ENCODE data around the gene MLF2. TPM values are rescaled to one million over a fixed set of nuclear protein-coding genes. Genes with fewer than 3 reads are reported as not detected.

The MLF2 gene
- total and polyA plus RNA-seq, 10 of the 15 experiments (the other 5 are each of a cell fraction or from before 2014, with no cell fraction given): 13.5 to 222 (median 130) TPM

DNA sequence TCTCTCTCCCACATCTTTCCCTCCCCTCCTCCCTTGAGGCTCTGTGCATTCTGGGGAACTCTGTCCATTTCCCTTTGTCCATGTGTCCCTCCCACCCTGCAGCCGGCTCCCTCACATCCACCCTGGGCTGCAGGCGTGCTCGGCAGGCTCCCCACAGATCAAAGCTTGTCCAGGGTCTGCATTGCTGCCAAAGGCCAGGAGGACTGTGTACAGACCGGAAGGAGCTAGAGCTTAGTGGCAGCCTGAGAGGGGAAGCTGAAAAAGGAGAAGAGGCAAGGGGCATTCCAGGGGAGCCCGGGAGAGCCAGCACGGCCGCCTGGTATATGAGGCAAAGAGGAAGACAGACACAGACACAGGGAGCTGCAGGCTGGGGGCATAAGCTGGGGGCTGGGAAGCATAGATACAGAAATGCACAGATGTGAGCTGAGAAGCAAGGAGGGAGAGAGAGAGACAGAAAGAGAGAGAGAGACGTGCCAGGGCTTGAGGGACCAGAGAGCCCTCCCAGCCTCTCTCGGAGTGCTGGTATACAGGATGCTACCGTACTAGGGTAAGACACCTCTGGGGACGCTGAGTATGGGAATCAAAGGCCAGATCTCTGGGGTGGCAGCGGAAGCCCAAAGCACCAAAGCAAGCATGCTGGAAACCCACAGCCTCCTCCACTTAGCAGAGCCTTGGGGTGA is 39.7 kb upstream of the MLF2 start:
- ChIA-PET RAD21 (ENCODE audit: unreplicated experiment) (interaction anchor here (0.6 to 1.8 kb wide), 10 partner anchors 9 to 155 kb away, joined by 3 to 9 read pairs (median 4); partner anchors contain the start of genes CDCA3, COPS7A, MLF2 and PTMS), POLR2A (interaction anchor here (0.5 to 2.5 kb wide), 14 partner anchors 9 to 258 kb away, joined by 3 to 12 read pairs (median 4); partner anchors contain the start of genes CDCA3, GAPDH, MLF2 and PTMS), SMC1A (ENCODE audit: uncharacterized antibody, unreplicated experiment) (interaction anchor here (0.7 to 2.0 kb wide), 10 partner anchors 9 to 96 kb away, joined by 3 to 10 read pairs (median 4); partner anchors contain the start of genes GPR162 and MLF2), CTCF (interaction anchor here (0.8 to 2.3 kb wide), 16 partner anchors 12 to 253 kb away, joined by 3 to 19 read pairs (median 4); partner anchors contain the start of genes MLF2 and SPSB2)
- WGBS (ENCODE audit: insufficient coverage, insufficient replicate concordance, low lambda C conversion rate, missing lambda C conversion rate): 19% methylated on average over 12 of the region's 12 CpGs
- no peaks in the 10 kb centered on the region; a peak in 1 of 4 replicates for H3K27me3 ChIP-seq (replicated peaks in 1 of 2; ENCODE audit: control insufficient read depth in 2 of 2, insufficient read depth in 2 of 2, low read length in 1 of 2)
- BruUV-seq (replicated peaks): no TSS peak
- no peak overlapping the region for H3K4me3 ChIP-seq
- intact Hi-C loops (cut with micrococcal nuclease; ENCODE audit: unreplicated experiment) (no loop called here), in situ Hi-C loops (cut with MboI) (no loop called here)
- H3K9ac ChIP-seq (ENCODE audit: control insufficient read depth, insufficient read depth, low read length): no peak overlapping the region
- H4K20me1 ChIP-seq (ENCODE audit: control insufficient read depth, insufficient read depth): no peaks in the 10 kb centered on the region
- peak; percentile 93 for ATAC-seq
- peak; percentile 65 for FAIRE-seq
- H2AFZ ChIP-seq (ENCODE audit: control insufficient read depth, low read depth, low read length): peak overlapping the region; percentile 65
- H3K4me1 ChIP-seq (ENCODE audit: control insufficient read depth, insufficient read depth, low read length): peaks cover 15% of the 10 kb centered on the region
- no peaks in the 10 kb centered on the region for H3K79me2 ChIP-seq (ENCODE audit: control insufficient read depth, insufficient read depth, low read length)
- no peak for DNase-seq (ENCODE audit: low read depth, low spot score)
- no peaks in the 10 kb centered on the region for H3K36me3 ChIP-seq (ENCODE audit: control insufficient read depth in 2 of 2, insufficient read depth in 2 of 2, low read length in 1 of 2)
- no peaks in the 10 kb centered on the region for H3K9me3 ChIP-seq (replicated peaks; ENCODE audit: control insufficient read depth, insufficient read depth, low read length)
- peak overlapping the region; percentile 19; the same call in 1 of the 2 replicates for H3K4me2 ChIP-seq (ENCODE audit: control insufficient read depth, insufficient read depth)
- H3K27ac ChIP-seq (ENCODE audit: control insufficient read depth, insufficient read depth): no peak overlapping the region
- TF ChIP-seq TCF7 (IDR thresholded peaks at IDR 0.05; ENCODE audit: borderline replicate concordance) (no peak), SMARCA5 (IDR thresholded peaks at IDR 0.05) (no peak), RBBP5 (conservative IDR thresholded peaks at IDR 0.05) (no peak), RELA (IDR thresholded peaks at IDR 0.05; ENCODE audit: borderline replicate concordance, partially characterized antibody) (peak; percentile 40), SMAD5 (IDR thresholded peaks at IDR 0.05; ENCODE audit: low read depth) (no peak), IKZF1 (conservative IDR thresholded peaks at IDR 0.05) (0 out of 2 replicates have a peak, but pooled peaks have one; percentile 17), CBX5 (IDR thresholded peaks at IDR 0.05; ENCODE audit: low read depth) (no peak), RB1 (IDR thresholded peaks at IDR 0.05; ENCODE audit: borderline replicate concordance) (no peak), HCFC1 (IDR thresholded peaks at IDR 0.05; ENCODE audit: low read length) (no peak), CHD2 (IDR thresholded peaks at IDR 0.05; ENCODE audit: borderline replicate concordance, low read depth, low read length) (no peak), SMAD1 (IDR thresholded peaks at IDR 0.05; ENCODE audit: low read depth, partially characterized antibody) (no peak), GATAD2B (conservative IDR thresholded peaks at IDR 0.05; ENCODE audit: low read depth) (no peak), NR2F1 (conservative IDR thresholded peaks at IDR 0.05) (no peak), IKZF2 (IDR thresholded peaks at IDR 0.05) (peak in 1 of 2 experiments; percentile 30; a peak in 2 of 4 replicates), BRCA1 (IDR thresholded peaks at IDR 0.05; ENCODE audit: low read depth, low read length) (no peak)
- TF ChIP-seq, protein P1, sequence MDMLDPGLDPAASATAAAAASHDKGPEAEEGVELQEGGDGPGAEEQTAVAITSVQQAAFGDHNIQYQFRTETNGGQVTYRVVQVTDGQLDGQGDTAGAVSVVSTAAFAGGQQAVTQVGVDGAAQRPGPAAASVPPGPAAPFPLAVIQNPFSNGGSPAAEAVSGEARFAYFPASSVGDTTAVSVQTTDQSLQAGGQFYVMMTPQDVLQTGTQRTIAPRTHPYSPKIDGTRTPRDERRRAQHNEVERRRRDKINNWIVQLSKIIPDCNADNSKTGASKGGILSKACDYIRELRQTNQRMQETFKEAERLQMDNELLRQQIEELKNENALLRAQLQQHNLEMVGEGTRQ (IDR thresholded peaks at IDR 0.05; ENCODE audit: borderline replicate concordance, low read depth, low read length): no peak
- TF ChIP-seq, protein P2, sequence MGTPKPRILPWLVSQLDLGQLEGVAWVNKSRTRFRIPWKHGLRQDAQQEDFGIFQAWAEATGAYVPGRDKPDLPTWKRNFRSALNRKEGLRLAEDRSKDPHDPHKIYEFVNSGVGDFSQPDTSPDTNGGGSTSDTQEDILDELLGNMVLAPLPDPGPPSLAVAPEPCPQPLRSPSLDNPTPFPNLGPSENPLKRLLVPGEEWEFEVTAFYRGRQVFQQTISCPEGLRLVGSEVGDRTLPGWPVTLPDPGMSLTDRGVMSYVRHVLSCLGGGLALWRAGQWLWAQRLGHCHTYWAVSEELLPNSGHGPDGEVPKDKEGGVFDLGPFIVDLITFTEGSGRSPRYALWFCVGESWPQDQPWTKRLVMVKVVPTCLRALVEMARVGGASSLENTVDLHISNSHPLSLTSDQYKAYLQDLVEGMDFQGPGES (IDR thresholded peaks at IDR 0.05): no peak
- TF ChIP-seq, protein P3, sequence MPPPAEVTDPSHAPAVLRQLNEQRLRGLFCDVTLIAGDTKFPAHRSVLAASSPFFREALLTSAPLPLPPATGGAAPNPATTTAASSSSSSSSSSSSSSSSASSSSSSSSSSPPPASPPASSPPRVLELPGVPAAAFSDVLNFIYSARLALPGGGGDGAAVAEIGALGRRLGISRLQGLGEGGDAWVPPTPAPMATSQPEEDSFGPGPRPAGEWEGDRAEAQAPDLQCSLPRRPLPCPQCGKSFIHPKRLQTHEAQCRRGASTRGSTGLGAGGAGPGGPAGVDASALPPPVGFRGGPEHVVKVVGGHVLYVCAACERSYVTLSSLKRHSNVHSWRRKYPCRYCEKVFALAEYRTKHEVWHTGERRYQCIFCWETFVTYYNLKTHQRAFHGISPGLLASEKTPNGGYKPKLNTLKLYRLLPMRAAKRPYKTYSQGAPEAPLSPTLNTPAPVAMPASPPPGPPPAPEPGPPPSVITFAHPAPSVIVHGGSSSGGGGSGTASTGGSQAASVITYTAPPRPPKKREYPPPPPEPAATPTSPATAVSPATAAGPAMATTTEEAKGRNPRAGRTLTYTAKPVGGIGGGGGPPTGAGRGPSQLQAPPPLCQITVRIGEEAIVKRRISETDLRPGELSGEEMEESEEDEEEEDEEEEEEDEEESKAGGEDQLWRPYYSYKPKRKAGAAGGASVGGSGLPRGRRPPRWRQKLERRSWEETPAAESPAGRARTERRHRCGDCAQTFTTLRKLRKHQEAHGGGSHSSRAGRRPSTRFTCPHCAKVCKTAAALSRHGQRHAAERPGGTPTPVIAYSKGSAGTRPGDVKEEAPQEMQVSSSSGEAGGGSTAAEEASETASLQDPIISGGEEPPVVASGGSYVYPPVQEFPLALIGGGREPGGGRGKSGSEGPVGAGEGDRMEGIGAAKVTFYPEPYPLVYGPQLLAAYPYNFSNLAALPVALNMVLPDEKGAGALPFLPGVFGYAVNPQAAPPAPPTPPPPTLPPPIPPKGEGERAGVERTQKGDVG (CRISPR knock-in tag; IDR thresholded peaks at IDR 0.05): no peak
- TF ChIP-seq, protein P4, sequence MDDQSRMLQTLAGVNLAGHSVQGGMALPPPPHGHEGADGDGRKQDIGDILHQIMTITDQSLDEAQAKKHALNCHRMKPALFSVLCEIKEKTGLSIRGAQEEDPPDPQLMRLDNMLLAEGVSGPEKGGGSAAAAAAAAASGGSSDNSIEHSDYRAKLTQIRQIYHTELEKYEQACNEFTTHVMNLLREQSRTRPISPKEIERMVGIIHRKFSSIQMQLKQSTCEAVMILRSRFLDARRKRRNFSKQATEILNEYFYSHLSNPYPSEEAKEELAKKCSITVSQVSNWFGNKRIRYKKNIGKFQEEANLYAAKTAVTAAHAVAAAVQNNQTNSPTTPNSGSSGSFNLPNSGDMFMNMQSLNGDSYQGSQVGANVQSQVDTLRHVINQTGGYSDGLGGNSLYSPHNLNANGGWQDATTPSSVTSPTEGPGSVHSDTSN (IDR thresholded peaks at IDR 0.05; ENCODE audit: insufficient replicate concordance, low read depth, low read length): no peak

Measured in GM12878 (cell line).